SK-N-SH (cell line): Measurements from ENCODE around the gene SGSM2. TPM values are rescaled to one million over a fixed set of nuclear protein-coding genes. Genes with fewer than 3 reads are reported as not detected.

ENCODE experiments used
- CTCF ChIA-PET: fragments of 300-600, 350-600 bp; formaldehyde crosslinking; extraction: SDS; loops from one replicate; lab custom pipeline; 2021; lab: Yijun Ruan, JAX
- POLR2A ChIA-PET: fragments of 350-600 bp; sonication (Branson Sonifier 250); formaldehyde crosslinking; extraction: SDS; loops from one replicate; lab custom pipeline; 2020; ENCODE audit warnings: antibody characterized with exemption, inconsistent platforms; lab: Yijun Ruan, JAX
- DNase-seq: peaks from one replicate; pipeline ENCODE4 v3.0.0; 2012
- H2AFZ ChIP-seq: fragments of 200-600 bp; sonication (generic); 2 replicates; pipeline ENCODE4 v1.8.1; 2016; ENCODE audit warnings: antibody characterized with exemption, mild to moderate bottlenecking, low read depth
- H3F3A ChIP-seq: fragments of 200-600 bp; sonication (generic); replicated peaks from 2 replicates; pipeline ENCODE3; 2016; ENCODE audit warnings: antibody characterized with exemption, mild to moderate bottlenecking; ENCODE audit not compliant: insufficient read depth
- H3K27ac ChIP-seq, 2 experiments: fragments of 200-500 bp in 1 of 2; fragments of 200-600 bp in 1 of 2; sonication (Bioruptor generic) in 1 of 2; sonication (generic), shearing (Covaris generic) in 1 of 2; 2 replicates each; pipeline versions ENCODE4 v1.5.1 to v1.6.1; 2014 to 2016; ENCODE audit warnings: low read depth in 2 of 2, inconsistent platforms in 1 of 2, low read length in 1 of 2, mild to moderate bottlenecking in 1 of 2, mixed read lengths in 1 of 2
- H3K27me3 ChIP-seq: fragments of 200-600 bp; sonication (generic), shearing (Covaris generic); 2 replicates; pipeline ENCODE4 v1.6.1; 2016; ENCODE audit warnings: mixed run types; ENCODE audit not compliant: insufficient read depth
- H3K36me3 ChIP-seq, 2 experiments: fragments of 200-500 bp in 1 of 2; fragments of 200-600 bp in 1 of 2; sonication (Bioruptor generic) in 1 of 2; sonication (generic) in 1 of 2; replicated peaks in 1 of 2; 2 replicates each; pipeline versions ENCODE3 to v1.5.1; 2014 to 2016; ENCODE audit warnings: low read length in 1 of 2, mild to moderate bottlenecking in 1 of 2; ENCODE audit not compliant: insufficient read depth in 2 of 2, control insufficient read depth in 1 of 2
- H3K4me1 ChIP-seq, 2 experiments: fragments of 200-500 bp in 1 of 2; fragments of 200-600 bp in 1 of 2; sonication (Bioruptor generic) in 1 of 2; sonication (generic), shearing (Covaris generic) in 1 of 2; 2 replicates each; pipeline versions ENCODE4 v1.5.1 to v1.6.1; 2014 to 2016; ENCODE audit warnings: low read depth in 1 of 2, low read length in 1 of 2, mixed run types in 1 of 2; ENCODE audit not compliant: insufficient read depth in 2 of 2, control insufficient read depth in 1 of 2
- H3K4me2 ChIP-seq: fragments of 200-600 bp; sonication (generic), shearing (Covaris generic); 2 replicates; pipeline ENCODE4 v1.6.1; 2017; ENCODE audit warnings: mixed run types
- H3K4me3 ChIP-seq, 2 experiments: fragments of 200-500 bp in 1 of 2; fragments of 200-600 bp in 1 of 2; sonication (Bioruptor generic) in 1 of 2; sonication (generic), shearing (Covaris generic) in 1 of 2; 2 replicates each; pipeline versions ENCODE4 v1.5.1 to v1.8.1; 2014 to 2016; ENCODE audit warnings: low read depth in 2 of 2, inconsistent platforms in 1 of 2, low read length in 1 of 2, mild to moderate bottlenecking in 1 of 2, mixed read lengths in 1 of 2, moderate library complexity in 1 of 2
- H3K79me2 ChIP-seq: fragments of 200-600 bp; sonication (generic); 2 replicates; pipeline ENCODE4 v1.8.1; 2017; ENCODE audit warnings: mild to moderate bottlenecking; ENCODE audit not compliant: insufficient read depth
- H3K9ac ChIP-seq: fragments of 200-600 bp; sonication (generic); 2 replicates; pipeline ENCODE4 v1.6.1; 2017; ENCODE audit warnings: mixed run types
- H3K9me2 ChIP-seq: fragments of 200-600 bp; sonication (generic); 2 replicates; pipeline ENCODE4 v1.6.1; 2017; ENCODE audit warnings: mixed run types
- H3K9me3 ChIP-seq: fragments of 200-600 bp; sonication (generic); 2 replicates; pipeline ENCODE4 v1.6.1; 2017; ENCODE audit warnings: mixed run types, mild to moderate bottlenecking, moderate library complexity
- H4K20me1 ChIP-seq: fragments of 200-600 bp; sonication (generic); 2 replicates; pipeline ENCODE4 v1.6.1; 2017; ENCODE audit warnings: mild to moderate bottlenecking, mixed run types; ENCODE audit not compliant: insufficient read depth
- EP300 ChIP-seq, 2 experiments: IDR thresholded peaks; 2 replicates each; pipeline versions ENCODE4 v1.4.0 to v1.6.1; 2012; ENCODE audit warnings: borderline replicate concordance in 1 of 2, low read depth in 1 of 2, low read length in 1 of 2
- EZH2phosphoT487 ChIP-seq: fragments of 200-600 bp; sonication (generic); IDR thresholded peaks from 2 replicates; pipeline ENCODE4 v1.6.1; 2017; ENCODE audit warnings: low read depth, mixed run types, mild to moderate bottlenecking, antibody characterized with exemption, moderate library complexity, borderline replicate concordance
- FOSL2 ChIP-seq: IDR thresholded peaks from 2 replicates; pipeline ENCODE4 v1.4.0; 2012; ENCODE audit warnings: low read depth, mild to moderate bottlenecking, moderate library complexity, borderline replicate concordance
- FOXM1 ChIP-seq: IDR thresholded peaks from 2 replicates; pipeline ENCODE4 v1.4.0; 2012; ENCODE audit warnings: low read depth, mild to moderate bottlenecking
- MAX ChIP-seq: IDR thresholded peaks from 2 replicates; pipeline ENCODE4 v1.4.0; 2012; ENCODE audit warnings: low read depth
- MEF2A ChIP-seq: IDR thresholded peaks from 2 replicates; pipeline ENCODE4 v1.4.0; 2012; ENCODE audit warnings: low read depth, borderline replicate concordance
- MXI1 ChIP-seq: IDR thresholded peaks from 2 replicates; pipeline ENCODE4 v1.6.1; 2012; ENCODE audit warnings: mild to moderate bottlenecking, low read depth, low read length, improper control_type of control experiment
- NRF1 ChIP-seq: IDR thresholded peaks from 2 replicates; pipeline ENCODE4 v1.6.1; 2012; ENCODE audit warnings: low read depth, mild to moderate bottlenecking, low read length
- RAD21 ChIP-seq: IDR thresholded peaks from 2 replicates; pipeline ENCODE4 v1.6.1; 2012; ENCODE audit warnings: mild to moderate bottlenecking, low read length
- RFX5 ChIP-seq: IDR thresholded peaks from 2 replicates; pipeline ENCODE4 v1.6.1; 2012; ENCODE audit warnings: mild to moderate bottlenecking, improper control_type of control experiment, low read length
- TAF1 ChIP-seq: IDR thresholded peaks from 2 replicates; pipeline ENCODE4 v1.6.1; 2012; ENCODE audit warnings: low read depth, mild to moderate bottlenecking, low read length, moderate library complexity, borderline replicate concordance
- USF1 ChIP-seq: IDR thresholded peaks from 2 replicates; pipeline ENCODE4 v1.4.0; 2012; ENCODE audit warnings: low read depth, borderline replicate concordance
- USF2 ChIP-seq: fragments of 150-350 bp; IDR thresholded peaks from 2 replicates; pipeline ENCODE4 v1.6.1; 2017; ENCODE audit warnings: antibody characterized with exemption, low read length, low read depth, borderline replicate concordance
- YY1 ChIP-seq: IDR thresholded peaks from 2 replicates; pipeline ENCODE4 v1.4.0; 2012; ENCODE audit warnings: low read depth, mild to moderate bottlenecking
- ZBTB33 ChIP-seq: IDR thresholded peaks from 2 replicates; pipeline ENCODE4 v1.4.0; 2012; ENCODE audit warnings: low read depth, borderline replicate concordance
- WGBS: methylation state at CpG from one replicate; pipeline ENCODE4 v1.1.6; 2017; ENCODE audit warnings: low lambda C conversion rate; 5-methylcytosine and 5-hydroxymethylcytosine counted together
- polyA plus RNA-seq, 3 experiments: library from polyadenylated mRNA; depleted of rRNA; stranded (reverse); fragments of >200 nt; gene quantifications; 2 replicates each; pipeline ENCODE4 v1.2.3, GENCODE V29; 2012
- TF ChIP-seq, protein P1 (sequence below): fragments of 200-600 bp; sonication (generic); IDR thresholded peaks from 2 replicates; pipeline ENCODE4 v1.6.1; 2017; ENCODE audit warnings: antibody characterized with exemption, mild to moderate bottlenecking, moderate library complexity
- TF ChIP-seq, protein P2 (sequence below): IDR thresholded peaks from 2 replicates; pipeline ENCODE4; 2012

The SGSM2 gene
- polyA plus RNA-seq, 1 of the 3 experiments (the other 2 are of a cell fraction), result 85.9 TPM

DNA sequence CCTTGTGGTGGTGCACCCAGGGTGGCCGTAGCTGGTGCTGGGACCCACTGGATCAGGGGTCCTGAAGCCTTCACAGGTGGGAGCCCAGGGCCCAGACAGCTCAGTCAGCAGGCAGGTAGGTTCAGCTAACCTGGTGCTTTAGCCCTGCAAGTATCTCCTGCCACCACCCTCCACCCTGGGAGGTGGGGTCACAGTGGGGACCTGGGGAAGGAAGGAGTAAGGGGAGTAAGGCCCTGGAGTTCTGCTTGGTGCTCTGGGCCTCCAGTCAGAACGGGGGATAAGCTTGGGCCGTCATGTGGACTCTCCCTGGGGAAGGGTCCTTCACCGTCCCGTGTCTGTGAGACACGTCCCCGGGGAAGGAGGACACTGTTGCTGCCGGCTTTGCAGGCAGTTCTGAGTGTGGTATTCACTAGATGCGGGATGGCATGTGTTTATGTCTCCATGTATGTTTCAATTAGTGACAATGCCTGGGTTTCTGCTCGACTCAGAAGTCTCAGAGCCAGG lies 20.7 kb downstream of the SGSM2 start:
- ChIA-PET POLR2A (no interaction called here), CTCF (interaction anchor here (1.5 to 4.2 kb wide), 2 partner anchors 21 to 59 kb away, joined by 3 to 18 read pairs; partner anchors contain the start of gene SGSM2)
- Histone ChIP-seq H2AFZ (no peak overlapping the region), H3K9me2 (no peaks in the 10 kb centered on the region), H3K27ac (no peak overlapping the region), H3K4me1 (peaks cover 2 to 16% of the 10 kb centered on the region in 2 experiments; a peak in 2 of 4 replicates), H3K79me2 (peaks cover 6% of the 10 kb centered on the region; the same call in 1 of the 2 replicates), H3K4me2 (no peak overlapping the region), H3K9ac (no peak overlapping the region), H4K20me1 (peaks cover 36% of the 10 kb centered on the region), H3F3A (peaks cover 10% of the 10 kb centered on the region), H3K9me3 (no peaks in the 10 kb centered on the region), H3K4me3 (no peak overlapping the region), H3K36me3 (peaks cover 0 to 8% of the 10 kb centered on the region in 2 experiments), H3K27me3 (no peaks in the 10 kb centered on the region)
- TF ChIP-seq, protein P1, sequence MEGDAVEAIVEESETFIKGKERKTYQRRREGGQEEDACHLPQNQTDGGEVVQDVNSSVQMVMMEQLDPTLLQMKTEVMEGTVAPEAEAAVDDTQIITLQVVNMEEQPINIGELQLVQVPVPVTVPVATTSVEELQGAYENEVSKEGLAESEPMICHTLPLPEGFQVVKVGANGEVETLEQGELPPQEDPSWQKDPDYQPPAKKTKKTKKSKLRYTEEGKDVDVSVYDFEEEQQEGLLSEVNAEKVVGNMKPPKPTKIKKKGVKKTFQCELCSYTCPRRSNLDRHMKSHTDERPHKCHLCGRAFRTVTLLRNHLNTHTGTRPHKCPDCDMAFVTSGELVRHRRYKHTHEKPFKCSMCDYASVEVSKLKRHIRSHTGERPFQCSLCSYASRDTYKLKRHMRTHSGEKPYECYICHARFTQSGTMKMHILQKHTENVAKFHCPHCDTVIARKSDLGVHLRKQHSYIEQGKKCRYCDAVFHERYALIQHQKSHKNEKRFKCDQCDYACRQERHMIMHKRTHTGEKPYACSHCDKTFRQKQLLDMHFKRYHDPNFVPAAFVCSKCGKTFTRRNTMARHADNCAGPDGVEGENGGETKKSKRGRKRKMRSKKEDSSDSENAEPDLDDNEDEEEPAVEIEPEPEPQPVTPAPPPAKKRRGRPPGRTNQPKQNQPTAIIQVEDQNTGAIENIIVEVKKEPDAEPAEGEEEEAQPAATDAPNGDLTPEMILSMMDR, result no peak
- no peak for TF ChIP-seq MXI1
- TF ChIP-seq NRF1, result no peak
- TF ChIP-seq USF1, result no peak
- no peak for TF ChIP-seq RAD21
- TF ChIP-seq EZH2phosphoT487, result no peak
- TF ChIP-seq YY1, result no peak
- TF ChIP-seq EP300 (IDR thresholded peaks at IDR 0.05; ENCODE audit: borderline replicate concordance in 1 of 2, low read depth in 1 of 2, low read length in 1 of 2), result no peak
- WGBS, result 95% methylated on average over 6 of the region's 10 CpGs
- no peak for DNase-seq

DNA sequence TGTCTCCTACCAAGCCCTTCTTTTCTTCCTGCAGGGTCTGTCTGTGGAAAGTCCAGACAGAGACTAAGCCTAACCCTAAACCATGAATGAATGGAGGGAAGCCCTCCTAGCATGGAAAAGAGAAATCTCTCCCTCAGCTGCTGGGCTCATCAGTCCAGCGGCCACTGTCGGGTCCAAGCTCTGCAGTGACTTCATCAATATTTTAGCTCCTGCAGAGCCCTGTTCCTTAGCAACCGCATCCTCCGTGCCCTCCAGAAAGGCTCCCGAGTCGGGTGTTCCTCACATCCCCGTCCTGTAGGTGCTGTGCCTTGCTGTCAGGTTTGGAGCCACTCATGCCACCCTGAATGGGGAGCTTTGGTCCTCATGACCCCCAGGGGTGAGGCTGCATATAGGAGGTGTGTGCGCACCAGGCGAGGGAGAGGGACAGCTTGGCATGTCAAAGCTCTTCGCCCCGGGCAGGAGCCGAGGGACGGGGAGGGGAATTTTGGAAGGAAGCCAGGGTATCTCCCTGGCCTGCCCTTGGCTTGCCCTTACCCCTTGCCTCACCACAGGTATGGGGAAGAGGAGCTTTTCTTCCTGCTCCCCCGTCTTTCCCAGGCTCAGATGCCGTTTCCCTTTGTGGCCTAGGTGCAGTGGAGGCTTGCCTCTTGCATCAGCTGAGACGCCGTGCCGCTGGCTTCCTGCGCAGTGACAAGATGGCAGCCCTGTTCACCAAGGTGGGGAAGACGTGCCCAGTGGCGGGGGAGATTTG lies 23.9 kb downstream of the SGSM2 start:
- Histone ChIP-seq H2AFZ (no peak overlapping the region), H3K79me2 (peaks cover 6% of the 10 kb centered on the region; the same call in 1 of the 2 replicates), H4K20me1 (peaks cover 30% of the 10 kb centered on the region), H3F3A (no peaks in the 10 kb centered on the region), H3K4me3 (no peak overlapping the region), H3K9me2 (no peaks in the 10 kb centered on the region), H3K9me3 (no peaks in the 10 kb centered on the region), H3K9ac (no peak overlapping the region), H3K36me3 (peaks cover 0 to 37% of the 10 kb centered on the region in 2 experiments), H3K27me3 (no peaks in the 10 kb centered on the region), H3K4me1 (peaks cover 2 to 16% of the 10 kb centered on the region in 2 experiments; a peak in 2 of 4 replicates), H3K27ac (no peak overlapping the region), H3K4me2 (no peak overlapping the region)
- DNase-seq, result peak; percentile 30
- ChIA-PET CTCF (interaction anchor here (0.9 to 4.2 kb wide), 4 partner anchors 8 to 55 kb away, joined by 3 to 18 read pairs (median 13); no protein-coding TSS in a partner anchor), POLR2A (interaction anchor here (0.6 to 1.7 kb wide), 3 partner anchors 10 to 63 kb away, joined by 3 to 5 read pairs (median 4); partner anchors contain the start of gene TSR1)
- 87% methylated on average over 17 of the region's 21 CpGs for WGBS
- TF ChIP-seq MEF2A, result no peak
- no peak for TF ChIP-seq EZH2phosphoT487
- TF ChIP-seq FOSL2, result no peak
- TF ChIP-seq FOXM1, result no peak
- no peak for TF ChIP-seq RAD21
- TF ChIP-seq MAX, result no peak
- TF ChIP-seq, protein P2, sequence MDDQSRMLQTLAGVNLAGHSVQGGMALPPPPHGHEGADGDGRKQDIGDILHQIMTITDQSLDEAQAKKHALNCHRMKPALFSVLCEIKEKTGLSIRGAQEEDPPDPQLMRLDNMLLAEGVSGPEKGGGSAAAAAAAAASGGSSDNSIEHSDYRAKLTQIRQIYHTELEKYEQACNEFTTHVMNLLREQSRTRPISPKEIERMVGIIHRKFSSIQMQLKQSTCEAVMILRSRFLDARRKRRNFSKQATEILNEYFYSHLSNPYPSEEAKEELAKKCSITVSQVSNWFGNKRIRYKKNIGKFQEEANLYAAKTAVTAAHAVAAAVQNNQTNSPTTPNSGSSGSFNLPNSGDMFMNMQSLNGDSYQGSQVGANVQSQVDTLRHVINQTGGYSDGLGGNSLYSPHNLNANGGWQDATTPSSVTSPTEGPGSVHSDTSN, result no peak
- no peak for TF ChIP-seq ZBTB33
- TF ChIP-seq USF2, result no peak
- TF ChIP-seq RFX5, result no peak
- TF ChIP-seq MXI1, result no peak
- TF ChIP-seq TAF1, result no peak
